Activated T-helper 2 cell treated with anti-CD3 and anti-CD28 coated beads, Interferon-gamma antibody, Interleukin-2, Interleukin-4, amounts not matched to agents 10 μg/mL and 5 μg/mL and 100 μg/mL, durations not matched to agents 14 hours and 24 hours and 36 hours (primary cell): ENCODE measurements around the gene DMRT1. TPM values are rescaled to one million over a fixed set of nuclear protein-coding genes. Genes with fewer than 3 reads are reported as not detected.
"Not testable (repeated sequence)": the region's sequence is repeated elsewhere in the genome, so short reads cannot be mapped to it uniquely, and the experiment has no call there.

ENCODE experiments used
- DNase-seq: peaks from one replicate; pipeline ENCODE4 v3.0.0; 2021; ENCODE audit warnings: low spot score
- H3K27ac Mint-ChIP-seq: one replicate; pipeline ENCODE4 v1.8.0; 2021; ENCODE audit warnings: mixed read lengths
- H3K27me3 Mint-ChIP-seq: one replicate; pipeline ENCODE4 v1.8.0; 2021; ENCODE audit warnings: low read depth, mixed read lengths
- H3K36me3 Mint-ChIP-seq: one replicate; pipeline ENCODE4 v1.8.0; 2021; ENCODE audit warnings: low read depth, mixed read lengths
- H3K4me1 Mint-ChIP-seq: one replicate; pipeline ENCODE4 v1.8.0; 2021; ENCODE audit warnings: low read depth, mixed read lengths
- H3K4me3 Mint-ChIP-seq: one replicate; pipeline ENCODE4 v1.8.0; 2021; ENCODE audit warnings: low read depth, mild to moderate bottlenecking, moderate library complexity, mixed read lengths
- H3K9me3 Mint-ChIP-seq: one replicate; pipeline ENCODE4 v1.8.0; 2021; ENCODE audit warnings: mixed read lengths
- intact Hi-C: fragments of 100-400 bp; cut with micrococcal nuclease; formaldehyde crosslinking; loops from one replicate; pipeline ENCODE4 v1.15.1; 2023
- total RNA-seq: library from RNA; stranded (reverse); gene quantifications from 2 replicates; pipeline ENCODE4 v1.2.3, GENCODE V29; 2022

Gene DMRT1
- total RNA-seq, 1 donor from 2014 or later = not detected

- Mint-ChIP-seq H3K4me3 (no peak overlapping the region), H3K27me3 (peaks cover 35% of the 10 kb centered on the region), H3K4me1 (no peaks in the 10 kb centered on the region), H3K36me3 (no peaks in the 10 kb centered on the region), H3K27ac (no peak overlapping the region), H3K9me3 (no peaks in the 10 kb centered on the region)
- DNase-seq = no peak
- intact Hi-C loops = no loop called here
These were observed 69.5 kb downstream of the DMRT1 start for GRCh38 chr9:911005-911404.

GRCh38 chr9:912776-913175 lies 71.3 kb downstream of the DMRT1 start:
- no peak overlapping the region for H3K4me3 Mint-ChIP-seq
- DNase-seq = no peak
- H3K27me3 Mint-ChIP-seq = peaks cover 23% of the 10 kb centered on the region
- intact Hi-C loops = no loop called here
- no peaks in the 10 kb centered on the region for H3K4me1 Mint-ChIP-seq
- H3K9me3 Mint-ChIP-seq = no peaks in the 10 kb centered on the region
- no peak overlapping the region for H3K27ac Mint-ChIP-seq
- H3K36me3 Mint-ChIP-seq = no peaks in the 10 kb centered on the region

DNA sequence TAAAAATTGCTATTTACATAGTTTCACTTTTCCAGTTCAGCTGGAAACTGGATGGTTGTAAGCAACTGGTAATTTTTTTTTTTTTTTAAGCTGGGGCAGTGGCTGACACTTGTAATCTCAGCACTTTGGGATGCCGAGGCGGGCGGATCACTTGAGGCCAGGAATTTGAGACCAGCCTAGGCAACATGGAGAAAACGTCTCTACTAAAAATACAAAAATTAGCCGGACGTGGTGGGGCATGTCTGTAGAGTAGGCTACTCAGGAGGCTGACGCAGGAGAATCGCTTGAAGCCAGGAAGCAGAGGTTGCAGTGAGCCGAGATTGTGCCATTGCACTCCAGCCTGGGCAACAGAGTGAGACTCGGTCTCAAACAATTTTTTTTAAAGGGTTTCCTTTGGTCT lies 72.0 kb downstream of the DMRT1 start:
- H3K27ac Mint-ChIP-seq, H3K9me3 Mint-ChIP-seq, DNase-seq, H3K4me1 Mint-ChIP-seq, intact Hi-C loops, H3K36me3 Mint-ChIP-seq, H3K4me3 Mint-ChIP-seq: not testable (repeated sequence)
- H3K27me3 Mint-ChIP-seq = peaks cover 16% of the 10 kb centered on the region

DNA sequence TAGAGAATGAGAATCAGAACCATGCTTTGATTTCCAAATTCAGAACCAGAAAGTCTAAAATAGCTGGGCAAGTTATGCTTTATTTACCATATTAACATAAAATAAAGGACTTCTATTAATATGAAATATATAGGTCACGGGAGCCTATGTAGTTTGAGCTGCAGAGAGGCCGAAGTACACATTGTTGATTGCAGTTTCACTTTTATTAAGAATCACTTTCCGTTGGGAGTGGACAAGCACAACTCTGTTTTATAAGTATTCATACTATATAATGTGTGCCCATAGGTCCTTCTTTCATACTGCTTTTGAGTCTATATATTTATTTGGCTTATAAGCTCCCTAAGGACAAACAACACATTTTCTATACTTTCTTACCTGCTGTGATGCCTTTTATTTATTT lies 76.2 kb downstream of the DMRT1 start:
- no peaks in the 10 kb centered on the region for H3K36me3 Mint-ChIP-seq
- H3K27me3 Mint-ChIP-seq = peaks cover 2% of the 10 kb centered on the region
- no peak for DNase-seq
- no peak overlapping the region for H3K4me3 Mint-ChIP-seq
- H3K4me1 Mint-ChIP-seq = no peaks in the 10 kb centered on the region
- H3K9me3 Mint-ChIP-seq = no peaks in the 10 kb centered on the region
- no peak overlapping the region for H3K27ac Mint-ChIP-seq
- intact Hi-C loops = no loop called here

GRCh38 chr9:920927-921326 lies 79.4 kb downstream of the DMRT1 start:
- Mint-ChIP-seq H3K36me3 (no peaks in the 10 kb centered on the region), H3K4me1 (no peaks in the 10 kb centered on the region), H3K4me3 (no peak overlapping the region), H3K27me3 (peaks cover 8% of the 10 kb centered on the region), H3K9me3 (no peaks in the 10 kb centered on the region), H3K27ac (no peak overlapping the region)
- intact Hi-C loops = no loop called here
- no peak for DNase-seq

DNA sequence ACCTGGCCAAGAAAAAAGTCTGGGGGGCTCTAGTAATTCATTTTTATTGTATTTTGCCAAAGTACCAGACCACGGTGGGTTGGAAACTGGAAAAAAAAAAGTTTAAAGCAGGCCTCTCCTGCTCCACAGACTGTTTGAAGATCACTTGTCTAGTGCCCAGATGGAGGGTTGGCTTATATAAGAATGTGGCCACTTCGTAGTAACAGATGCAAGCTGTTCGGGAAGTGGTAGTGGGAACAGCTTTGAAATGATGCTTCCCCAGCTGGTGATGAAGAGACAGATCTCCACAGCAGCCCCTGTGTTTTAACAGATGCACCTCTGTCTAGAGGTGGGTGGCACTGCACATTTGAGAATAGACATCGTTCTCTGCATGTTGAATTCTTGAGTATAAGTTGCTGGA lies 80.7 kb downstream of the DMRT1 start:
- no peaks in the 10 kb centered on the region for H3K4me1 Mint-ChIP-seq
- no peak overlapping the region for H3K27ac Mint-ChIP-seq
- no peaks in the 10 kb centered on the region for H3K36me3 Mint-ChIP-seq
- H3K4me3 Mint-ChIP-seq = no peak overlapping the region
- DNase-seq = no peak
- H3K27me3 Mint-ChIP-seq = peaks cover 8% of the 10 kb centered on the region
- H3K9me3 Mint-ChIP-seq = no peaks in the 10 kb centered on the region
- intact Hi-C loops = no loop called here

DNA sequence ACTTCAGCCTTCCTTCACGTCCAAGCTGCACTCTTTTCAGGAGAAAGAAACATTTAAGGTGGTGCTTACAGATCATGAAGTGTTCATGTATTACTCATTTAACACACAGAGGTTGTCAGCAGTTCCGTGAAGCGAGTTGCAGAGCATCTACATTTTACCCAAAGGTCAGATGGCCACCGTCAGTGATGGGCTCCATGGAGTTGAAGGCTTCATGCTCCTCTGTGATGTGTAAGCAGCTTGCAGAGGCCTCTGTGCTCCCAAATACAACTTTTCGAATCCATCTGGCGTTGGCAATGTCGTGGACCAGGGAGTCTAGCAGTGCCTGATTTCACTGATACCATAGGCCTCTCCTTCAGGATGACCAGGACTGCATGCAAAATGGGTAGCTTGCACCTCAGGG lies 81.2 kb downstream of the DMRT1 start:
- H3K4me3 Mint-ChIP-seq = no peak overlapping the region
- no peak for DNase-seq
- no peak overlapping the region for H3K27ac Mint-ChIP-seq
- no peaks in the 10 kb centered on the region for H3K9me3 Mint-ChIP-seq
- H3K4me1 Mint-ChIP-seq = no peaks in the 10 kb centered on the region
- no peaks in the 10 kb centered on the region for H3K36me3 Mint-ChIP-seq
- H3K27me3 Mint-ChIP-seq = peaks cover 6% of the 10 kb centered on the region
- intact Hi-C loops = no loop called here

- H3K4me3 Mint-ChIP-seq = no peak overlapping the region
- H3K27me3 Mint-ChIP-seq = peaks cover 6% of the 10 kb centered on the region
- intact Hi-C loops = no loop called here
- no peaks in the 10 kb centered on the region for H3K4me1 Mint-ChIP-seq
- H3K36me3 Mint-ChIP-seq = no peaks in the 10 kb centered on the region
- no peaks in the 10 kb centered on the region for H3K9me3 Mint-ChIP-seq
- DNase-seq = no peak
- H3K27ac Mint-ChIP-seq = no peak overlapping the region
These were observed 85.5 kb downstream of the DMRT1 start for GRCh38 chr9:926976-927375.

DNA sequence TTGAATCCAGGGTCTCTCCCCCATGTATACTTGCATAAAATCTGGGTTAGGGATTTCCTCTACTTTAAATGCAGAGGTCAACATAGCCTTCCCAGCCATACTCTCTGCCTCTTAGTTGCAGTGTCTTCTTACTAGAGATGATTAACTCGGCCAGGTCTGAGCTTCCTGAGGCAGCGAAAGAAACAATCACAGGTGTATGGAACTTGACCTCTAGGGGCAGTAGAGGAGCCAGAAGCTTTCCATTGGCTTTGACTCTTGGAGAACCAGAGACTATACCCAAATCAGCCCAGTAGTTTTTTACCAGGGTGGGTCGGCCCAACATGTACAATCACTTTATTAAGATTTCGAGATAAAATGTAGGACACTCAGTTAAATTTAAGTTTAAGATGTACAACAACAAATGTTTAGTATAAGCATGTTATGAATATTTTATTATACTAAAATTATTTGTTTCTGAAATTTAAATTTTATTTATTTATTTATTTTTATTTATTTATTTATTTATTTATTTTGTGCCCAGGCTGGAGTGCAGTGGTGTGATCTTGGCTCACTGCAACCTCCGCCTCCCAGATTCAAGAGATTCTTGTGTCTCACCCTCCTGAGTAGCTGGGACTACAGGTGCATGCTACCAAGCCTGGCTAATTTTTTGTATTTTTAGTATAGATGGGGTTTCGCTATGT lies 87.0 kb downstream of the DMRT1 start:
- Mint-ChIP-seq H3K9me3 (no peaks in the 10 kb centered on the region), H3K4me3 (no peak overlapping the region), H3K4me1 (no peaks in the 10 kb centered on the region), H3K27ac (no peak overlapping the region), H3K27me3 (peaks cover 6% of the 10 kb centered on the region), H3K36me3 (no peaks in the 10 kb centered on the region)
- intact Hi-C loops = no loop called here
- no peak for DNase-seq

GRCh38 chr9:929719-930118 lies 88.2 kb downstream of the DMRT1 start:
- H3K4me3 Mint-ChIP-seq = no peak overlapping the region
- no peaks in the 10 kb centered on the region for H3K4me1 Mint-ChIP-seq
- no peaks in the 10 kb centered on the region for H3K36me3 Mint-ChIP-seq
- peaks cover 6% of the 10 kb centered on the region for H3K27me3 Mint-ChIP-seq
- no peaks in the 10 kb centered on the region for H3K9me3 Mint-ChIP-seq
- no peak for DNase-seq
- H3K27ac Mint-ChIP-seq = no peak overlapping the region
- intact Hi-C loops = no loop called here

- peaks cover 19% of the 10 kb centered on the region for H3K27me3 Mint-ChIP-seq
- no peak overlapping the region for H3K27ac Mint-ChIP-seq
- no peaks in the 10 kb centered on the region for H3K4me1 Mint-ChIP-seq
- no peak overlapping the region for H3K4me3 Mint-ChIP-seq
- no peaks in the 10 kb centered on the region for H3K9me3 Mint-ChIP-seq
- intact Hi-C loops = no loop called here
- no peaks in the 10 kb centered on the region for H3K36me3 Mint-ChIP-seq
- DNase-seq = no peak
These were observed 91.9 kb downstream of the DMRT1 start for GRCh38 chr9:933356-933755.

- Mint-ChIP-seq H3K27me3 (peaks cover 27% of the 10 kb centered on the region), H3K9me3 (peaks cover 5% of the 10 kb centered on the region), H3K27ac (no peak overlapping the region), H3K4me3 (no peak overlapping the region), H3K4me1 (no peaks in the 10 kb centered on the region), H3K36me3 (no peaks in the 10 kb centered on the region)
- DNase-seq = no peak
- intact Hi-C loops = no loop called here
These were observed 94.0 kb downstream of the DMRT1 start for GRCh38 chr9:935348-935965.

GRCh38 chr9:942805-943580 lies 101.5 kb downstream of the DMRT1 start:
- DNase-seq = no peak
- Mint-ChIP-seq H3K4me1 (no peaks in the 10 kb centered on the region), H3K9me3 (peaks cover 5% of the 10 kb centered on the region), H3K36me3 (no peaks in the 10 kb centered on the region), H3K27me3 (peaks cover 24% of the 10 kb centered on the region), H3K4me3 (no peak overlapping the region), H3K27ac (no peak overlapping the region)
- intact Hi-C loops = no loop called here
